ENCODE data around the gene EXOSC5. TPM values are rescaled to one million over a fixed set of nuclear protein-coding genes. Genes with fewer than 3 reads are reported as not detected.
A peak's percentile ranks its signal among the peaks of the same experiment; 100 is the strongest.
"Not testable (repeated sequence)": the region's sequence is repeated elsewhere in the genome, so short reads cannot be mapped to it uniquely, and the experiment has no call there.

EXOSC5 gene
- polyA plus RNA-seq, 10 donors = 10.3 to 20.2 (median 14.5) TPM

DNA sequence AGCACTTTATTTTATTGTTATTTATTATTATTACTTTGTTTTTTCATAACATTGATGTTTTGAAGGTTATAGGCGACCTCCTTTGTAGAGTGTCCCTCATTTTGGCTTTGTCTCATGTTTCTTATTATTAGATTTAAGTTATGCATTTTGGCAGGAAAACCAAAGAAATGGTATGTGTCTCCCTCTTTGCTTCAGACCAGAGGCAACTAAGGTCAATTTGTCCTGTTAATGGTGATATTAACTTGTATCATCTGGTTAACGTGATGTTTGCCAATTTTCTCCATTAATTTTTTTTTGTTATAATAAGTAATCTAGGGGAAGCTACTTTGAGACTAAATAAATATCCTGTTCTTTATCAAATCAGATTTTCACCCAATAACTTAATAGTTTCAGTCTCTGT, 24.7 kb downstream of the EXOSC5 start:
- no peak for DNase-seq

DNA sequence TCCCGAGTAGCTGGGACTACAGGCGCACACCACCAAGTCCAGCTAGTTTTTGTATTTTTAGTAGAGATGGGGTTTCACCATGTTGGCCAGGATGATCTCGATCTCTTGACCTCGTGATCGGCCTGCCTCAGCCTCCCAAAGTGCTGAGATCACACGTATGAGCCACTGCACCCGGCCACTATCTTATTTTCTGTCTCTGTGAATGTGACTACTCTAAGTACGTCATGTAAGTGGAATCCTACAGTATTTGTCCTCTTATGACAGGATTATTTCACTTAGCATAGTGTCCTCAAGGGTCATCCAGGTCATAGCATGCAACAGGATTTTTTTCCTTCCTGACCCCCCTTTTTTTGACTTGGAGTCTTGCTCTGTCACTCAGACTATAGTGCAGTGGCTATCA, 25.6 kb downstream of the EXOSC5 start:
- no peak for DNase-seq

DNA sequence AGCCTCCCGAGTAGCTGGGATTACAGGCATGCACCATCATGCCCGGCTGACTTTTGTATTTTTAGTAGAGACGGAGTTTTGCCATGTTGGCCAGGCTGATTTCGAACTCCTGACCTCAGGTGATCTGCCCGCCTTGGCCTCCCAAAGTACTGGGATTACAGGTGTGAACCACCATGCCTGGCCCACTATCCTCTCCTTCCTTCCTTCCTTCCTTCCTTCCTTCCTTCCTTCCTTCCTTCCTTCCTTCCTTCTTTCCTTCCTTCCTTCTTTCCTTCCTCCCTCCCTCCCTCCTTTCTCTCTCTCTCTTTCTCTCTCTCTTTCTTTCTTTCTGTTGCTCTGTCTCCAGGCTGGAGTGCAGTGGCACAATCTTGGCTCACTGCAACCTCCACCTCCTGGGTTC, 26.0 kb downstream of the EXOSC5 start:
- DNase-seq = not testable (repeated sequence)

DNA sequence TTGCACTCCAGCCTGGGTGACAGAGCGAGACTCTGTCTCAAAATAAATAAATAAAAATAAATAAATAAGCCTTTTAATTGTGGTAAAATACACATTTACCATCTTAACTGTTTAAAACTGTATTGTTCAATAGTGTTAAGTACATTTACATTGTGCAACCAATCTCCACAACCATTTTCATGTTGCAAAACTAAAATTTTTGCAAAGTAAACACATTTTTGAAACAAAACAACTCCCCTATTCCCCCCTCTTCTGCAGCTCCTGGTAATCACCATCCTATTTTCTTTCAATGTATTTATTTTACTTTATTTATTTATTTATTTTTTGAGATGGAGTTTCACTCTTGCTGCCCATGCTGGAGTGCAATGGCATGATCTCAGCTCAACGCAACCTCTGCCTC, 27.4 kb downstream of the EXOSC5 start:
- DNase-seq = no peak

DNA sequence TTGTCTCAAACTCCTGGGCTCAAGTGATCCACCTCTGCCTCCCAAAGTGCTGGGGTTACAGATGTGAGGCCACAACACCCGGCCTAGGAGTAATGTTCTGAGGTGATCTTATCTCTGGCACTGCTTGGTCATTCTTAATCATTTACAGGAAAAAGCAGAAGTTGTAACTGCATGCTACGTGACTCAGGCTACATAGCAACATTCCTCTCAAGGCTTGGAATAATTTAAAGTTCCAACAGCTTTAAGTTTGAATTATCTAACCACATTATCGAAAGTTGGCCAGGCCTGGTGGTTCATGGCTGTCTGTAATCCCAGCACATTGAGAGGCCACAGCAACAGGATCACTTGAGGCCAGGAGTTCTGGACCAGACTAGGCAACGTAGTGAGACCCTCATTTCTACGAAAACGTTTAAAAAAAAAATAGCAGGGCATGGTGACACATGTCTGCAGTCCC, 29.3 kb downstream of the EXOSC5 start:
- DNase-seq = peak in 1 of 3 donors; percentile 85

DNA sequence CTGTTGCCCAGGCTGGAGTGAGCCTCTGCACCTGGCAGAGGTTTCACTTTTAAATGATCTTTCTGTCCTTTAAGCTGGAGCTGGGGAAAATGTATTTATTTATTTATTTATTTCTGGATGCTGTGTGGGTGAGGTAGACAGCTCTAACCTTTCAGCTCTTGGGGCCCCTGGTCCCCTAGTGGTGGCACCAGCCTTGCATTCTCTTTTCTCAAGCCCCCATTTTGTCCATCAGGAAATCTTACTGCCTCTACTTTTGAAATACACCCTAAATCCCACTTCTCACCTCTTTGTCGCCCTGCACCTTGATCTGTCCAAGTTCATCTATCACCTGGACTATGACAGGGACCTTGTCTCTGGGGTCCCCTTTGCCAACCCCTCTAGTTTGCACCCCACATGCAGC, 31.1 kb downstream of the EXOSC5 start:
- DNase-seq = no peak

DNA sequence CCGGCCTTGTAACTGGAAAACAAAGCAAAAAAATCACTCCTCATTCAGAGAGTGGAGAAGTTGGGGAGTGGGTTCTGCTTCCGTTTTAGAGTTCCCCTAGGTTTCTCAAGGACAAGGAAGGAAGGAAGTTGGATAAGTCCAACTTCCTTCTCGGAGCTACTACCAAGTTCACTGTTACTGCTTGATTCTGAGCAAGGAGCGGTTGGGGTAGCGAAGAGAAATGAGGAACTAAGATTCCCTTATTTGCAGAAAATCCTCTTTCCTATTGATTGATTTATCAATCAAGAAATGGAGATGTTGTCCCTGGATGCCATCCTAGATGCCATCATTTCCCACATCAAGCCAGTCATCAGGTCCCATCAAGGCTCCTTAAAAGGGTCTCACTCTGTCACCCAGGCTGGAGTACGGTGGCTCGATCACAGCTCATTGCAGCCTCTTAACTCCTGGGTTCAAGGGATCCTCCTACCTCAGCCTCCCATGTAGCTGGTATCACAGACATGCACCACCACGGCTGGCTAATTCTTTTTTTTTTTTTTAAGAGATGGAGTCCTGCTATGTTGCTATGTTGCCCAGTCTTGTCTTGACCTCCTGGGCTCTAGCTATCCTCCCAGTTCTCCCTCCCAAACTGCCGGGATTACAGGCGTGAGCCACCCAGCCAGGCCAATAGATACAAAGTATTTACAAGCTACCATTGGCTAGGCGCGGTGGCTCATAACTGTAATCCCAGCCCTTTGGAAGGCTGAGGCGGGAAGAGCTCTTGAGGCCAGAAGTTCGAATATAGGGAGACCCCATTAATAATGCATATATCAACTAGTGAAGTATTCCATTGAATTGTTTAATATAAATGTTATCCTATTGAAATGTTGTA, 32.4 kb downstream of the EXOSC5 start:
- DNase-seq = no peak

DNA sequence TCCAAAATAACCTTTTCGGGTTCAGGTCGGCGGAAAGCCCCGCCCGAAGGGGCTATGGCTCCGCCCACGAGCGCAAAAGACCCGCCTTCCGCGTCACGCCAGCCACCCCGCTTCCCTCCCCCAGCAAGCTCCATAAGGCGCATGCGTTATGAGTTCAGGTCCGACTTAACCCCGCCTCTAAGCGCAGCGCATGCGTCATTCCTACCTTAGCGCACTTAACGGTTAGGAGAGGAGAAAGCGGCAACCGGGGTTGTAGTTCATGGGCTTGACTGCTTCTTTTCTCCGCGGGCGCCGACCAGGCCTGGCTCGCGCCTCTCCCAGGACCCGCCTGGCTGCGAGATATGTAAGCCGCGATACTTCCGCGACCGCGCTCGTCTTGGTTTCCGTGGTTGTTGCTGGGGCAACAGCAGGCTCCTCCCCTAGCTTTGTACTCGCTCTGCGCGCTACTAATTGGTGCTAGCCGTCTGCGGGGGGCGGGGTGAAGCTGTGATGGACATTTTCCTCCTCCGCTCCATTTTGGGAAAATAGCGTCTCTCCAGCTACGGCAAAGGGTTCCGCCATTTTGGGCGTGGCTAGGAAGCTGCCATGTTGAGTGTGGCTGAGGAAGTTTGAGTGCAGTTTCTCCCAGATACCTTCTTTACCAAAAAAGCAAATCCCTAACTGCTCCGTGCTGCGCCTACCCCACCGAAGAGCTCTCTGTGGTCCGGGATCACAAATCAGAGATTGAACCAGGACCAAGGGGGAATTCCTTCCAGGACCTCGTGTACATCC, 33.2 kb downstream of the EXOSC5 start, which contains the start of gene B9D2:
Gene B9D2 (minus strand): TSS at position 397 of the 771 bp plus-strand sequence. CDS start 630 bp downstream, outside the sequence.
- DNase-seq = peak; percentile 99 to 100 (median 99)

DNA sequence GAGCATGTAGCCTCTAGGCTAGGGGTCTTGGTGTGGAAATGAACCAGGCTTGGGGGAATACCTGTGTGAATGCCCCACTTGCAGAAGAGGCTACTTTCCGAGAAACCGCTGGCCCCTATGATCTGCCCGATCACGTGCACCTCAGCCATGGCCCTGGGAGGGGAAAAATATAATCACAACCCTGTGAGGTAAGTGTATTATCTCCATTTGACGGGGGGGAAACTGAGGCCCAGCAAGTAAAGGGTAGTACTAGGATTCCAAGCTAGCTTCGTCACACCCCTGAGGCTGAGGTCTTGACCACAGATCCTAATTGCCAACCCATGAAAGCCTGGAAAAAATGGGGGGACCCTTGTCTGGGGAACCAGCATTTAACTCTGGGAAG, 33.8 kb downstream of the EXOSC5 start:
- DNase-seq = no peak

DNA sequence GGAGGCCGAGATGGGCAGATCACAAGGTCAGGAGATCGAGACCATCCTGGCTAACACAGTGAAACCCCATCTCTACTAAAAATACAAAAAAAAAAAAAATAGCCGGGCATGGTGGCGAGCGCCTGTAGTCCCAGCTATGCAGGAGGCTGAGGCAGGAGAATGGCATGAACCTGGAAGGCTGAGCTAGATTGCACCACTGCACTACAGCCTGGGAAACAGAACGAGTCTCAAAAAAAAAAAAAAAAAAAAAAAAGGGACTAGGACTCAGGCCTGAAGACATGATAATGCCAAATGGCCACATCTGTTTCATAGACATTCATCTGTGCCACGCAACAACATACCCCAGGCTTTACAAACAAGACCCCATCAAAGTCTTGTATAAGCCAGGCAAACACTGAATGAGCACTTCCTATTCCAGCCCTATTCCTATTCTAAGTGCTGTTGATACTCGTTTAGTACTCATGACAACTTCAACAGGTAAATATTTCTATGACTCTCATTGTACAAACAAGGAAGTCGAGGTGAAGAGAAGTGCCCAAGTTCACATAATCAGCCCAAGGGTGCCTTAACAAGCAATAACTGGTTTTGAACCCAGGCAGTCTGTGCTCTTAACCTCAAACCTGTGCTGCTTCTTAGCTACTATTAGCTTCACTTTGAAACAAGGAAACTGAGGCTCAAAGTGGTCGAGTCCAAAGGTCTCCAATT, 34.9 kb downstream of the EXOSC5 start:
- no peak for DNase-seq

DNA sequence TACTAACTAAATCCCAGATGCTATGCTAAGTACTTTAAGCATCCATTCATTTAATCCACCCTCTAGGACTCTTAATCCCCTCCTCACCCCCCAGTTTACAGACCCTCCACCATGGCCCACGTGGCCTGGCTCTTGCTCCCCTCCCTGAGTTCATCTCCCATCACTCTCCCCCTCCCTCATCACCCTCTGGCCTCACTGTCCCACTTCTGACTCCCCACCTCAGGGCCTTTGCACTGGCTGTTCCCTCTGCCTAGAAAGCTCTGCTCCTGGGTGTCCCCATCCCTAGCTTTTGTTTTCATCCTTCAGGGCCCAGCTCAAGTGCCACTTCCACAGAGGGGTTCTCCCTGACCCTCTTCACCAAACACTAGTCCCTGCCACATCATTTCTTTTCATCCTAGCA, 37.4 kb downstream of the EXOSC5 start:
- DNase-seq = no peak

DNA sequence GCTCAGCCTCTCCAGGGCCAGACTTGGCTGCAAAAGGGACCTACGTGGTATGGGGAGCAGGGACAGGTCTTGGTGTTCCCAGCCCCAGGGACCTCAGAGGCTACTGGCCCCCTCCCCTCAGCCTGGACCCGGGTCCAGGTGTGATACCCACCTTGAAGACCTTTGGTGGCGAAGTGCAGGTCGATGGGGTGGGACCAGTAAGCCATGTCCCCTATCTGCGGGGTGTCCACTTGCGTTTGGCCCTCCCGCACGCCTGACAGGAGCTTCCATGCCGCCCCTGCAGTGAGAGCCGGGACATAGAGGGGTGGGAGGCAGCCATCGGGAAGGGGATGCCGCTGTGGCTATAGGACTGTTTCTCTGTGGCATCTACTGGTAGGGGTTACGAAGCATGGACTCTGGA, 39.4 kb downstream of the EXOSC5 start:
- no peak for DNase-seq

DNA sequence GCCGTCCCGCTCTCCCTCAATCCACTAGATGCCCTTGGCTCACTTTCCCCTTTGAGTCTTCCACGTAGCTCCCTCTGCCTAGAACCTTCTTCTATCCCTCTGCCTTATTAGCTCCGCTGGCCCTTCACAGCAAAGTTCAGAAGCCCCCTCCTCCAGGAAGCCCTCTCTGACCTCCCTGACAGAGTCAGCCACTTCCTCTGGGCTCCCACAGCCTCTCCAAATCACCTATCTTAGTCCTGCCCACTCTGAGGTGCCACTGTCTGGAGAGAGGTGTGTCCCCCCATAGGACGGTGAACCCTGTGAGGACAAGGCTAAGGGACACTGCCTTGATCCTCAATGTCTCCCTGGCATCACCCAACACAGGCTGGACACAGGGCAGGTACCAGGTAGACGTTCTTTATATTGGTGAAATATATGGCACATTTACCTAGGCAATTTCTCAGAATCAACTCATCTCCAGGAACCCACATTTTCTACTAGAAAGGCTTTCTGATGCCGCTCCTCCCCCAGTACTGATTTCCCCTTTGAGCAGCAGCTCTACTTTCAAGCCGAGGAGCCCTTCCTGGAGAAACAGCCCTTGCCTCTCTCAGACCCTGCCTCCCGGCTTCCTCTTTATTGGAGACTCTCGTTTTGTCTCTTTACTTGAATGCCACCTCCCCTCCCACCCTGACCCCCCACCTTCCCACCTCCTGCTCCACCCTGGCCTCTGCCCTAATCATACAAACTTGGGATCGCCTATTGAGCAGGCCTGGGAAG, 40.0 kb downstream of the EXOSC5 start:
- no peak for DNase-seq

DNA sequence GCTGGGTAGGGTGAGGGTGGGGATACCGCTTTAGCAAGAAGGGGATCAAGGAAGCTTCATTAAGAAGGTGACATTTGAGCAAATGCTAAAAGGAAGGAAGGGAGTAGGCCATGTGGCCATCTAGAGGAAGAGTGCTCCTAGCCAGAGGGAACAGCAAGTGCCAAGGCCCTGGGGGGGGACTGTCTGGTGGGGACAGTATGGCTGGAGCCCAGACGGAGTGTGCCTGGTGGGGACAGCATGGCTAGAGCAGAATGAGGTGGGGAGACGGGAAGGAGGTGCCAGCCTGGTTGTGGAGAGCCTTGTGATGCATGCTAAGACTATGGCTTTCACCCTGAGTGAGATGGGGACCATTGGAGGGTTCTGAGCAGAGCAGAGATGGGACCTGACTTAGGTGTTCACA, 41.4 kb downstream of the EXOSC5 start:
- no peak for DNase-seq

DNA sequence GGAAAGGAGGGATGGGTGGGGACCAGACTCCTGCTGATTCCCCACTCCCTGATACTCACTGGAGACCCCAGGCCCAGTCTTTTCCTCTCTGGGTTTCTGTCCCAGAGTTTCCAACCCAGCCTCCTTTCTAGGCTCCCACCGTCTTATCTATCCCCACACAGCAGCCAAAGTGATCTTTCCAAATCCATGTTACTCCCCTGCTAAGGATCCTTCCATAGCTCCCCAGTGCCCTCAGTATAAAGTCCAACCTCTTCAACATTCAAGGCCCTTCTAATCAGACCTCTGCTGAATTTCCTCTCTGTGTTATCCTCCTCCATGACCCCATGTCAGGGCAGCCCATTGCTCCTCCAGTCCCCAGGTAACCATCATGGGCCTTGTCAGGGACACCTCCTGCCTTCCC, 42.1 kb downstream of the EXOSC5 start:
- DNase-seq = no peak

DNA sequence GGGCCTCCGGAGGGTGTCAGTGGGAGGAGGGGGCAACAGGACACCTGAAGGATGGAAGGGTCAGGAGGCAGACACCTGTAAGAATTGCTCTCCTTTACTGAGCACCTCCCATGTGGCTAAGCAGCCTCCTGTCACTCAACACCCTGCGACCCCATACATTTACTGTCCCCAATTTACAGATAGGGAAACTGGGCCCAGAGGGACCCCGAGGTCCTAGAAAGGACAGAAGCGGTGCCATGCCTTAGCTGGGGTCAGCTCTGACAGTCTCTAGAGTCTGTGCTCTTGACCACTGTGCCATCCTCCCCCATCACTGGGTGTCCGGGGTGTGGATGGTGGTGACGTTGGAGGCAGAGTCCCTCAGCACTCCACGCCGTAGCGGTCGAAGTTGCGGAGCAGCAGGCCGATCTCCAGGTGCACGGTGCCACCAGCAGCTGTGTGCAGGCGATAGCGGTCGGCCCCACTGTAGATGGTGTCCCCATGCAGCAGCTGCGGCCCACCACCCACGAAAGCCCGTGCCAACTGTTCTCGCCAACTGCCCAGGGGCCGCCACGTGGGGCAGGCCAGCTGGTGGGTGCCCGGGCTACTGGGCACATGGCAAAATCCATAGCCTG, 42.7 kb downstream of the EXOSC5 start:
- DNase-seq = no peak

DNA sequence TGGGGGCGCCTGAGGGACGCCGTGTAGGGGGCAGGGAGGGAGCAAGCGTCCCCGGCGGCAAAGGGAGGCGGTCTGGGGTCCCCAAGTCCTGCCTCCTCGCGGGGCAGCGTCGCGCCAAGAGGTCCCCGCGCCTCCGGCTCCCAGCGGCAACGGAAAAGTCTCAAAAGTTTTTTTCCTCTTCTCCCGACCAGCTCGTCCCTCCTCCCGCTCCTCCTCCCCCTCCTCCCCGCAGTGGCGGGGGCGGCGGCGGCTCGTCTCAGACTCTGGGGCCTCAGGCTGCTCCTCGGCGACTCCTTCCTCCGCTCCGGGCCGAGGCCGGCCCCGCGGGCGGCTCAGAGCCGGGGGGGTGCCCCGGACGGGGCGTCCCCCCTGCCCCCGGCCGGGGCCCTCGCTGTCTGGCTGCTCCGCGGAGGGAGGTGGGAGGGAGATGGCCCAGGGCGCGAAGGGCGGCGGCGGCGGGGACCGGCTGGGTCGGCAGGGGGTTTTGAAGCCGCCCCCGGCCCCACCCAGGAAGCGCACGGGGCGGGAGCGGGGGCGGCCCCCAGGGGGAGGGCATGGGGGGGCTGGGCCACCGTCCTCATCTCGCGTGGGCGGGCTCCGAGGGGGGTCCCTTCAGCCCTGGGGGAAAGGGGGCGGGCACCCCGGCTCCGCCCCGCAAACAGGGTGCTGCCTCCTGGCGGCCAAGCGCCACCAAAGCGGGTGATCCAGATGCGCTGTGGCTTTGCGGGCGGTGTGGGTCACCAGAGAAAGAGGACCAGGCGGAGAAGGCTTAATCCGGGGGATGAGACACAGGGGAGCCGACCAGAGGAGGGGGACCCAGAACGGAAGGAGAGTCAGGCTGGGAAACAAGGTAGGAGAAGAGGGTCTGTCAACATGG, 43.5 kb downstream of the EXOSC5 start, which contains the start of gene TGFB1:
Gene TGFB1 (minus strand): TSS at position 457 of the 877 bp plus-strand sequence. CDS start 878 bp downstream, outside the sequence.
- peak; percentile 83 to 87 (median 83) for DNase-seq

DNA sequence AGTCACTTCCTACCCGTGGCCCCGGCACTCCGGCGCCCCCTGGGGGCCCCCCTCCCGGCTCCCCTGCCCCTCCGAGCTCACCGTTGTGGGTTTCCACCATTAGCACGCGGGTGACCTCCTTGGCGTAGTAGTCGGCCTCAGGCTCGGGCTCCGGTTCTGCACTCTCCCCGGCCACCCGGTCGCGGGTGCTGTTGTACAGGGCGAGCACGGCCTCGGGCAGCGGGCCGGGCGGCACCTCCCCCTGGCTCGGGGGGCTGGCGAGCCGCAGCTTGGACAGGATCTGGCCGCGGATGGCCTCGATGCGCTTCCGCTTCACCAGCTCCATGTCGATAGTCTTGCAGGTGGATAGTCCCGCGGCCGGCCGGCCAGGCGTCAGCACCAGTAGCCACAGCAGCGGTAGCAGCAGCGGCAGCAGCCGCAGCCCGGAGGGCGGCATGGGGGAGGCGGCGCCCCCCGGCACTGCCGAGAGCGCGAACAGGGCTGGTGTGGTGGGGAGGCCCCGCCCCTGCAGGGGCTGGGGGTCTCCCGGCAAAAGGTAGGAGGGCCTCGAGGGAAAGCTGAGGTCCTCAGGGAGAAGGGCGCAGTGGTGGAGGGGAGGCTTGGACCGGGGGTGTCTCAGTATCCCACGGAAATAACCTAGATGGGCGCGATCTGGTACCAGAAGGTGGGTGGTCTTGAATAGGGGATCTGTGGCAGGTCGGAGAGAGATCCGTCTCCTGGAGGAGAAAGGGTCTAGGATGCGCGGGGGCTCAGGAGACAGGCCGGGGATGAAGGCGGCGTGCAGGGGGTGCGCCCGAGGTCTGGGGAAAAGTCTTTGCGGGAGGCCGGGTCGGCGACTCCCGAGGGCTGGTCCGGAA, 44.3 kb downstream of the EXOSC5 start:
- peak in 1 of 3 donors; percentile 64 for DNase-seq

DNA sequence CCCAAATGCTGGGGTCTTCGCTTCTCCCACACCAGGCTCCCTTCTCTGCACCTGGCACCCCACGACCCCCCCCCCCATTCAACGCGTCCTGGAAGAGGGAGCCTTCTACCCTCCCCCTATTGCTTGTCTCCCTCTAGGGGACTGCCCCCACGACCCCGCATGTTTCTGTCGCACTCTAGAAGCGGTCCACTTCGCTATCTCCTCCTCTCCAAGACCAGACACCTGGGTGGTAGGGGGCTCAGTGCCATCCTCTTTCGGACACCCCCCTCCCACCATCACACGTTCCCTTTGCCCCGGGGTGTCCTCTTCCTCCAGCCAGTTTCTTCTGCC, 44.9 kb downstream of the EXOSC5 start:
- DNase-seq = no peak

Measured in muscle of back (tissue), 11 donors.